ENCODE results near the gene PSMG2. TPM values are rescaled to one million over a fixed set of nuclear protein-coding genes. Genes with fewer than 3 reads are reported as not detected.

PSMG2 gene
- total RNA-seq, 2 donors from 2014 or later = 43.8 to 45.9 TPM

Other genes starting within 250 kb of the PSMG2 start
- gene SPIRE1, start 44.9 kb upstream of the PSMG2 start, total RNA-seq = 10 to 100 TPM; 31.5 to 46.4 TPM
- 1 to 10 TPM; 3.9 to 5.7 TPM for gene CEP76, start 319 bp upstream of the PSMG2 start, total RNA-seq
- gene PTPN2, start 181.2 kb downstream of the PSMG2 start, total RNA-seq = 10 to 100 TPM; 15.0 to 18.1 TPM
- gene SEH1L, start 245.0 kb downstream of the PSMG2 start, total RNA-seq = 10 to 100 TPM; 16.9 to 28.9 TPM